Mucosa of stomach (tissue), 1 donor: Measurements from ENCODE around the gene ONECUT2.
"Not testable (repeated sequence)": the region's sequence is repeated elsewhere in the genome, so short reads cannot be mapped to it uniquely, and the experiment has no call there.

Experiments used
- H3K27me3 ChIP-seq: one replicate; pipeline ENCODE4 v1.7.0; 2013; ENCODE audit warnings: mild to moderate bottlenecking, low read length; ENCODE audit not compliant: control insufficient read depth, insufficient read depth
- H3K36me3 ChIP-seq: one replicate; pipeline ENCODE4 v1.7.0; 2013; ENCODE audit warnings: low read length; ENCODE audit not compliant: control insufficient read depth, insufficient read depth
- H3K4me1 ChIP-seq: one replicate; pipeline ENCODE4 v1.7.0; 2013; ENCODE audit warnings: mild to moderate bottlenecking, low read length; ENCODE audit not compliant: control insufficient read depth, insufficient read depth
- H3K4me3 ChIP-seq: one replicate; pipeline ENCODE4 v1.7.0; 2013; ENCODE audit warnings: low read length
- H3K9ac ChIP-seq: one replicate; pipeline ENCODE4 v1.7.0; 2013; ENCODE audit warnings: mild to moderate bottlenecking, low read length, moderate library complexity
- H3K9me3 ChIP-seq: one replicate; pipeline ENCODE4 v1.7.0; 2013; ENCODE audit warnings: mild to moderate bottlenecking, low read length, moderate library complexity; ENCODE audit not compliant: control insufficient read depth
- donor health status: Pancreatic carcinoma.

ONECUT2 gene

GRCh38 chr18:57469884-57470283, 34.7 kb downstream of the ONECUT2 start:
- Histone ChIP-seq H3K36me3 (no peaks in the 10 kb centered on the region), H3K4me3 (no peak overlapping the region), H3K27me3 (peaks cover 3% of the 10 kb centered on the region), H3K4me1 (no peaks in the 10 kb centered on the region), H3K9ac (no peak overlapping the region), H3K9me3 (no peaks in the 10 kb centered on the region)

- no peak overlapping the region for H3K9ac ChIP-seq
- no peak overlapping the region for H3K4me3 ChIP-seq
- no peaks in the 10 kb centered on the region for H3K36me3 ChIP-seq
- H3K27me3 ChIP-seq: peaks cover 3% of the 10 kb centered on the region
- H3K4me1 ChIP-seq: no peaks in the 10 kb centered on the region
- no peaks in the 10 kb centered on the region for H3K9me3 ChIP-seq
Measured at GRCh38 chr18:57475408-57475807, 40.2 kb downstream of the ONECUT2 start.

GRCh38 chr18:57475903-57476302, 40.7 kb downstream of the ONECUT2 start:
- Histone ChIP-seq H3K4me3 (no peak overlapping the region), H3K9me3 (no peaks in the 10 kb centered on the region), H3K27me3 (peaks cover 3% of the 10 kb centered on the region), H3K4me1 (no peaks in the 10 kb centered on the region), H3K9ac (no peak overlapping the region), H3K36me3 (no peaks in the 10 kb centered on the region)

GRCh38 chr18:57480733-57481132, 45.6 kb downstream of the ONECUT2 start:
- no peak overlapping the region for H3K4me3 ChIP-seq
- H3K36me3 ChIP-seq: no peaks in the 10 kb centered on the region
- H3K9me3 ChIP-seq: no peaks in the 10 kb centered on the region
- no peaks in the 10 kb centered on the region for H3K4me1 ChIP-seq
- no peaks in the 10 kb centered on the region for H3K27me3 ChIP-seq
- H3K9ac ChIP-seq: no peak overlapping the region

GRCh38 chr18:57497372-57498294, 62.5 kb downstream of the ONECUT2 start:
- Histone ChIP-seq H3K4me3 (no peak overlapping the region), H3K9me3 (no peaks in the 10 kb centered on the region), H3K36me3 (no peaks in the 10 kb centered on the region), H3K27me3 (no peaks in the 10 kb centered on the region), H3K9ac (no peak overlapping the region), H3K4me1 (no peaks in the 10 kb centered on the region)

- no peak overlapping the region for H3K4me3 ChIP-seq
- H3K9me3 ChIP-seq: no peaks in the 10 kb centered on the region
- H3K4me1 ChIP-seq: no peaks in the 10 kb centered on the region
- H3K36me3 ChIP-seq: no peaks in the 10 kb centered on the region
- no peaks in the 10 kb centered on the region for H3K27me3 ChIP-seq
- H3K9ac ChIP-seq: no peak overlapping the region
Measured at GRCh38 chr18:57498682-57499256, 63.6 kb downstream of the ONECUT2 start.

GRCh38 chr18:57502624-57503023, 67.5 kb downstream of the ONECUT2 start:
- no peak overlapping the region for H3K4me3 ChIP-seq
- H3K4me1 ChIP-seq: no peaks in the 10 kb centered on the region
- H3K9me3 ChIP-seq: no peaks in the 10 kb centered on the region

GRCh38 chr18:57505231-57505630, 70.1 kb downstream of the ONECUT2 start:
- Histone ChIP-seq H3K4me1 (no peaks in the 10 kb centered on the region), H3K9me3 (no peaks in the 10 kb centered on the region), H3K36me3 (no peaks in the 10 kb centered on the region), H3K4me3 (no peak overlapping the region), H3K9ac (no peak overlapping the region), H3K27me3 (no peaks in the 10 kb centered on the region)

More at GRCh38 chr18:57502624-57503023, 67.5 kb downstream of the ONECUT2 start:
- no peak overlapping the region for H3K9ac ChIP-seq
- H3K27me3 ChIP-seq: no peaks in the 10 kb centered on the region
- H3K36me3 ChIP-seq: no peaks in the 10 kb centered on the region

- Histone ChIP-seq H3K36me3 (no peaks in the 10 kb centered on the region), H3K9me3 (no peaks in the 10 kb centered on the region), H3K4me3 (no peak overlapping the region), H3K4me1 (no peaks in the 10 kb centered on the region), H3K9ac (no peak overlapping the region), H3K27me3 (no peaks in the 10 kb centered on the region)
Measured at GRCh38 chr18:57516056-57516455, 80.9 kb downstream of the ONECUT2 start.

GRCh38 chr18:57518533-57518932, 83.4 kb downstream of the ONECUT2 start:
- Histone ChIP-seq H3K9me3 (no peaks in the 10 kb centered on the region), H3K4me1 (no peaks in the 10 kb centered on the region), H3K27me3 (no peaks in the 10 kb centered on the region), H3K9ac (no peak overlapping the region), H3K4me3 (no peak overlapping the region), H3K36me3 (no peaks in the 10 kb centered on the region)

GRCh38 chr18:57519668-57520424, 84.7 kb downstream of the ONECUT2 start:
- H3K36me3 ChIP-seq: no peaks in the 10 kb centered on the region
- H3K9ac ChIP-seq: no peak overlapping the region
- no peak overlapping the region for H3K4me3 ChIP-seq
- no peaks in the 10 kb centered on the region for H3K9me3 ChIP-seq
- H3K4me1 ChIP-seq: no peaks in the 10 kb centered on the region
- no peaks in the 10 kb centered on the region for H3K27me3 ChIP-seq

GRCh38 chr18:57522348-57522747, 87.2 kb downstream of the ONECUT2 start:
- H3K36me3 ChIP-seq, H3K9me3 ChIP-seq, H3K4me3 ChIP-seq, H3K9ac ChIP-seq, H3K4me1 ChIP-seq, H3K27me3 ChIP-seq: not testable (repeated sequence)
